PC-9 (cell line): Measurements from ENCODE around the gene E2F4. TPM values are rescaled to one million over a fixed set of nuclear protein-coding genes. Genes with fewer than 3 reads are reported as not detected.
A peak's percentile ranks its signal among the peaks of the same experiment; 100 is the strongest.

ENCODE experiments used
- BruUV-seq: library from RNA; stranded (reverse); fragments of 400-500 nt; replicated peaks from 2 replicates; lab custom pipeline; 2021; lab: Mats Ljungman, UMichigan
- CTCF ChIA-PET: fragments of 300-600 bp; sonication (Branson Sonifier 250); formaldehyde crosslinking; loops from one replicate; lab custom pipeline; 2022; ENCODE audit warnings: antibody characterized with exemption; lab: Charles Lee
- POLR2A ChIA-PET: fragments of 300-600 bp; sonication (Branson Sonifier 250); formaldehyde crosslinking; loops from one replicate; lab custom pipeline; 2022; ENCODE audit warnings: antibody characterized with exemption; ENCODE audit not compliant: unreplicated experiment; lab: Charles Lee
- DNase-seq, 2 experiments: peaks; one replicate each; pipeline versions ENCODE4 v3.0.0 to v3.0.0-alpha.2; 2015 to 2022; ENCODE audit warnings: mixed read lengths in 1 of 2
- H2AFZ ChIP-seq: fragments of 200-600 bp; sonication (generic); 2 replicates; pipeline ENCODE4 v1.8.1; 2017; ENCODE audit warnings: antibody characterized with exemption
- H3F3A ChIP-seq: fragments of 200-600 bp; sonication (generic); 2 replicates; pipeline ENCODE4 v1.8.1; 2017; ENCODE audit warnings: antibody characterized with exemption, mild to moderate bottlenecking, low read depth; ENCODE audit not compliant: insufficient read depth
- H3K27ac ChIP-seq: fragments of 200-600 bp; sonication (generic); 2 replicates; pipeline ENCODE4 v1.6.1; 2016; ENCODE audit warnings: mixed run types
- H3K27me3 ChIP-seq: fragments of 200-600 bp; sonication (generic); 2 replicates; pipeline ENCODE4 v1.6.1; 2016; ENCODE audit warnings: low read depth, mixed run types; ENCODE audit not compliant: insufficient read depth
- H3K36me3 ChIP-seq: fragments of 200-600 bp; sonication (generic); 2 replicates; pipeline ENCODE4 v1.6.1; 2016; ENCODE audit warnings: low read depth, mixed run types
- H3K4me1 ChIP-seq: fragments of 200-600 bp; sonication (generic); replicated peaks from 2 replicates; pipeline ENCODE4 v1.6.1; 2016; ENCODE audit warnings: mixed run types; ENCODE audit not compliant: insufficient read depth
- H3K4me2 ChIP-seq: fragments of 200-600 bp; sonication (generic); 2 replicates; pipeline ENCODE4 v1.6.1; 2017; ENCODE audit warnings: mixed run types
- H3K4me3 ChIP-seq: fragments of 200-600 bp; sonication (generic); 2 replicates; pipeline ENCODE4 v1.6.1; 2016; ENCODE audit warnings: mixed run types
- H3K79me2 ChIP-seq: fragments of 200-600 bp; sonication (generic); 2 replicates; pipeline ENCODE4 v1.6.1; 2017; ENCODE audit warnings: low read depth, mixed run types
- H3K9me2 ChIP-seq: fragments of 200-600 bp; sonication (generic); 2 replicates; pipeline ENCODE4 v1.8.1; 2017; ENCODE audit warnings: mild to moderate bottlenecking; ENCODE audit not compliant: insufficient read depth
- H3K9me3 ChIP-seq: fragments of 200-600 bp; sonication (generic); 2 replicates; pipeline ENCODE4 v1.8.1; 2016; ENCODE audit warnings: low read depth; ENCODE audit not compliant: insufficient read depth
- H4K20me1 ChIP-seq: fragments of 200-600 bp; sonication (generic); 2 replicates; pipeline ENCODE4 v1.8.1; 2017; ENCODE audit not compliant: insufficient read depth
- EZH2 ChIP-seq: fragments of 200-600 bp; sonication (generic); IDR thresholded peaks from 2 replicates; pipeline ENCODE4 v1.8.0; 2017; ENCODE audit warnings: antibody characterized with exemption, low read depth
- intact Hi-C: fragments of 100-400 bp; cut with micrococcal nuclease; formaldehyde crosslinking; loops from one replicate; pipeline ENCODE4 v1.10.0; 2022; ENCODE audit not compliant: unreplicated experiment
- total RNA-seq: library from RNA; stranded (reverse); gene quantifications from 2 replicates; pipeline ENCODE4 v1.2.3, GENCODE V29; 2021
- TF ChIP-seq, protein P1 (sequence below): fragments of 200-600 bp; sonication (generic); conservative IDR thresholded peaks from 2 replicates; pipeline ENCODE4 v1.6.1; 2017; ENCODE audit warnings: mixed run types, antibody characterized with exemption, mild to moderate bottlenecking, moderate library complexity

E2F4 gene
- total RNA-seq, 1 experiment from 2014 or later, result 78.4 TPM

DNA sequence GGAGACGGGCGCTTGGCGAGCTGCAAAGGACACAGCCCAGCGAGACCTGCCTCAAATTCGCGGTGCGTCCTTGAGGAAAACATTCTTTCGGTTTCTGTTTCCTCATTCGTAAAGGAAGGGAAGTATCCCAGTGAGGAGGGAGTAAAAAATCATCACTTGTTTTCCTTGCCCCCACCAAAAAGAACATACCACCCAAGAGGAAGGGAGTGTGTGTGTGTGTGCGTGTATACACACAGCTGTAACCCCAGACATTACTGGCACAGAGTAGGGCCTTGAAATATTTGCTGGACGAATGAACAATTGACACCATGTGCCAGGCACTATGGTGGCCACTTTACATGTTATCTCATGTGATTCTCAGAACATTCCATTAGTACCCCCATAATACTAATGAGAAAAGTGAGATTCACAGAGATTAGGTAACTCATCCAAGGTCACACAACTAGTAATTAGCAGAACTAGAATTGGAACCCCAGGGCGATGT, 6.3 kb upstream of the E2F4 start:
- Histone ChIP-seq H3K4me3 (no peak overlapping the region), H3K79me2 (peaks cover 16% of the 10 kb centered on the region), H3K27ac (no peak overlapping the region), H3K9me2 (no peaks in the 10 kb centered on the region), H4K20me1 (no peaks in the 10 kb centered on the region), H3K27me3 (no peaks in the 10 kb centered on the region), H2AFZ (no peak overlapping the region), H3K4me2 (0 out of 2 replicates have a peak overlapping the region, but pooled peaks have one; percentile 84), H3K36me3 (no peaks in the 10 kb centered on the region), H3K9me3 (no peaks in the 10 kb centered on the region), H3K4me1 (peaks cover 36% of the 10 kb centered on the region), H3F3A (peaks cover 20% of the 10 kb centered on the region; the same call in 1 of the 2 replicates)
- TF ChIP-seq, protein P1, sequence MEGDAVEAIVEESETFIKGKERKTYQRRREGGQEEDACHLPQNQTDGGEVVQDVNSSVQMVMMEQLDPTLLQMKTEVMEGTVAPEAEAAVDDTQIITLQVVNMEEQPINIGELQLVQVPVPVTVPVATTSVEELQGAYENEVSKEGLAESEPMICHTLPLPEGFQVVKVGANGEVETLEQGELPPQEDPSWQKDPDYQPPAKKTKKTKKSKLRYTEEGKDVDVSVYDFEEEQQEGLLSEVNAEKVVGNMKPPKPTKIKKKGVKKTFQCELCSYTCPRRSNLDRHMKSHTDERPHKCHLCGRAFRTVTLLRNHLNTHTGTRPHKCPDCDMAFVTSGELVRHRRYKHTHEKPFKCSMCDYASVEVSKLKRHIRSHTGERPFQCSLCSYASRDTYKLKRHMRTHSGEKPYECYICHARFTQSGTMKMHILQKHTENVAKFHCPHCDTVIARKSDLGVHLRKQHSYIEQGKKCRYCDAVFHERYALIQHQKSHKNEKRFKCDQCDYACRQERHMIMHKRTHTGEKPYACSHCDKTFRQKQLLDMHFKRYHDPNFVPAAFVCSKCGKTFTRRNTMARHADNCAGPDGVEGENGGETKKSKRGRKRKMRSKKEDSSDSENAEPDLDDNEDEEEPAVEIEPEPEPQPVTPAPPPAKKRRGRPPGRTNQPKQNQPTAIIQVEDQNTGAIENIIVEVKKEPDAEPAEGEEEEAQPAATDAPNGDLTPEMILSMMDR, result no peak
- no peak for TF ChIP-seq EZH2
- intact Hi-C loops, result loop anchor here (2.0 kb wide), 1 partner anchor 73 kb away; no protein-coding TSS in a partner anchor
- ChIA-PET POLR2A (no interaction called here), CTCF (interaction anchor here (1.2 kb wide), 1 partner anchor 168 kb away, joined by 4 read pairs; no protein-coding TSS in a partner anchor)
- BruUV-seq, result no TSS peak
- no peak for DNase-seq

DNA sequence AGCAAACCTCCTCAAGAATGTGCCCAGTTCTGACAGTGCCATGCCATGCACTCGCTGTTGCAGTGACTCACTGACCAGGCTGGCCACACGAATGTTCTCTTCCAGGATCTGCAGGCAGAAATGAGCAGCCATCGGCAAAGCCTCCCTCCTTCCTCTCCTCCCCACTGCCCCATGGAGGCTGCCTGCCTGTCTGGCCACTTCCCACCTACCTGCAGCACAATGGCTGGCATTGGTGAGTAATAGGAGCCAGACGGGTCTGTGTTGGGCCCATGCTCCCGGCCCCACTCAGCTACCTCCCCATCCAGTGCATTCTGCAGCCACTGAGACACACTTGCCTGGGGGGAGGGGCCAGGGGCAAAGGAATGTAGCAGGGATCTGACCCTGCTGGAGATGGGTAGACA, 5.4 kb upstream of the E2F4 start:
- Histone ChIP-seq H2AFZ (no peak overlapping the region), H3F3A (peaks cover 20% of the 10 kb centered on the region; the same call in 1 of the 2 replicates), H3K27ac (no peak overlapping the region), H3K9me2 (no peaks in the 10 kb centered on the region), H3K4me1 (peaks cover 40% of the 10 kb centered on the region), H3K79me2 (peaks cover 16% of the 10 kb centered on the region), H3K27me3 (no peaks in the 10 kb centered on the region), H3K9me3 (no peaks in the 10 kb centered on the region), H3K4me2 (peak overlapping the region; percentile 46), H3K36me3 (no peaks in the 10 kb centered on the region), H3K4me3 (no peak overlapping the region), H4K20me1 (no peaks in the 10 kb centered on the region)
- CTCF ChIA-PET, result interaction anchor here (1.0 kb wide), 1 partner anchor 60 kb away, joined by 4 read pairs; no protein-coding TSS in a partner anchor
- no TSS peak for BruUV-seq
- POLR2A ChIA-PET, result interaction anchor here (0.6 kb wide), 1 partner anchor 8 kb away, joined by 3 read pairs; no protein-coding TSS in a partner anchor
- no peak for TF ChIP-seq EZH2
- TF ChIP-seq, protein P1, result no peak
- peak; percentile 57 to 65 for DNase-seq
- intact Hi-C loops, result no loop called here

- CTCF ChIA-PET, result interaction anchor here (1.0 kb wide), 1 partner anchor 60 kb away, joined by 4 read pairs; no protein-coding TSS in a partner anchor
These were observed 4.6 kb upstream of the E2F4 start for GRCh38 chr16:67187175-67187890.

More at GRCh38 chr16:67187175-67187890, 4.6 kb upstream of the E2F4 start:
- H3K9me3 ChIP-seq, result no peaks in the 10 kb centered on the region
- H3F3A ChIP-seq, result peaks cover 20% of the 10 kb centered on the region; the same call in 1 of the 2 replicates
- H3K27ac ChIP-seq, result no peak overlapping the region
- peak overlapping the region; percentile 46 for H3K4me2 ChIP-seq
- H3K27me3 ChIP-seq, result no peaks in the 10 kb centered on the region
- H2AFZ ChIP-seq, result no peak overlapping the region
- H3K36me3 ChIP-seq, result no peaks in the 10 kb centered on the region
- intact Hi-C loops, result no loop called here
- no peak for TF ChIP-seq EZH2
- TF ChIP-seq, protein P1, result no peak
- no peaks in the 10 kb centered on the region for H4K20me1 ChIP-seq
- no peaks in the 10 kb centered on the region for H3K9me2 ChIP-seq
- H3K4me3 ChIP-seq, result no peak overlapping the region
- peaks cover 40% of the 10 kb centered on the region for H3K4me1 ChIP-seq
- BruUV-seq, result no TSS peak
- POLR2A ChIA-PET, result interaction anchor here (0.6 kb wide), 1 partner anchor 9 kb away, joined by 3 read pairs; no protein-coding TSS in a partner anchor
- peaks cover 12% of the 10 kb centered on the region for H3K79me2 ChIP-seq
- DNase-seq, result no peak
